Parathyroid adenoma (tissue), 2 donors: ENCODE measurements around the gene BCAT1.

Experiments
- H2AFZ ChIP-seq: fragments of 300-600 bp; sonication (generic); one replicate; pipeline ENCODE4 v1.7.0; 2017; ENCODE audit warnings: antibody characterized with exemption, mild to moderate bottlenecking
- H3K27ac ChIP-seq: fragments of 300-600 bp; sonication (generic); one replicate; pipeline ENCODE4 v1.7.0; 2017
- H3K27me3 ChIP-seq: fragments of 300-600 bp; sonication (generic); one replicate; pipeline ENCODE4 v1.7.0; 2017; ENCODE audit warnings: low read length; ENCODE audit not compliant: control insufficient read depth, insufficient read depth
- H3K36me3 ChIP-seq: fragments of 300-600 bp; sonication (generic); one replicate; pipeline ENCODE4 v1.7.0; 2017; ENCODE audit warnings: low read length; ENCODE audit not compliant: control insufficient read depth, insufficient read depth
- H3K4me1 ChIP-seq: fragments of 300-600 bp; sonication (generic); one replicate; pipeline ENCODE4 v1.7.0; 2017; ENCODE audit warnings: control low read depth
- H3K4me2 ChIP-seq: fragments of 300-600 bp; sonication (generic); one replicate; pipeline ENCODE4 v1.7.0; 2017; ENCODE audit warnings: low read length
- H3K4me3 ChIP-seq: fragments of 300-600 bp; sonication (generic); one replicate; pipeline ENCODE4 v1.7.0; 2017; ENCODE audit warnings: low read depth, low read length
- H3K79me2 ChIP-seq: fragments of 300-600 bp; sonication (generic); one replicate; pipeline ENCODE4 v1.7.0; 2017; ENCODE audit warnings: control low read depth
- H3K9ac ChIP-seq: fragments of 300-600 bp; sonication (generic); one replicate; pipeline ENCODE4 v1.7.0; 2017; ENCODE audit warnings: mild to moderate bottlenecking
- H3K9me3 ChIP-seq: fragments of 300-600 bp; sonication (generic); one replicate; pipeline ENCODE4 v1.7.0; 2017; ENCODE audit warnings: low read length; ENCODE audit not compliant: control insufficient read depth
- TF ChIP-seq, protein P1 (sequence below): fragments of 300-600 bp; sonication (generic); IDR thresholded peaks from one replicate; pipeline ENCODE4 v1.7.0; 2017; ENCODE audit warnings: antibody characterized with exemption, mild to moderate bottlenecking
- donor health status: primary hyperparathyroidism.

BCAT1 gene, protein sequence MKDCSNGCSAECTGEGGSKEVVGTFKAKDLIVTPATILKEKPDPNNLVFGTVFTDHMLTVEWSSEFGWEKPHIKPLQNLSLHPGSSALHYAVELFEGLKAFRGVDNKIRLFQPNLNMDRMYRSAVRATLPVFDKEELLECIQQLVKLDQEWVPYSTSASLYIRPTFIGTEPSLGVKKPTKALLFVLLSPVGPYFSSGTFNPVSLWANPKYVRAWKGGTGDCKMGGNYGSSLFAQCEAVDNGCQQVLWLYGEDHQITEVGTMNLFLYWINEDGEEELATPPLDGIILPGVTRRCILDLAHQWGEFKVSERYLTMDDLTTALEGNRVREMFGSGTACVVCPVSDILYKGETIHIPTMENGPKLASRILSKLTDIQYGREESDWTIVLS

GRCh38 chr12:24948757-24949722 is at the start of gene BCAT1:
BCAT1 (minus strand) TSS chr12:24949101; CDS start chr12:24948932, 169 bp downstream.
- Histone ChIP-seq H3K27me3 (peaks cover 6% of the 10 kb centered on the region), H3K79me2 (no peaks in the 10 kb centered on the region), H3K9me3 (no peaks in the 10 kb centered on the region), H3K4me3 (peak within 1 kb of the TSS; percentile 54), H3K4me2 (peak within 1 kb of the TSS; percentile 63), H3K4me1 (no peaks in the 10 kb centered on the region), H3K27ac (no peak within 1 kb of the TSS), H3K9ac (no peak within 1 kb of the TSS), H2AFZ (peak within 1 kb of the TSS; percentile 56), H3K36me3 (no peaks in the 10 kb centered on the region)
- TF ChIP-seq, protein P1, sequence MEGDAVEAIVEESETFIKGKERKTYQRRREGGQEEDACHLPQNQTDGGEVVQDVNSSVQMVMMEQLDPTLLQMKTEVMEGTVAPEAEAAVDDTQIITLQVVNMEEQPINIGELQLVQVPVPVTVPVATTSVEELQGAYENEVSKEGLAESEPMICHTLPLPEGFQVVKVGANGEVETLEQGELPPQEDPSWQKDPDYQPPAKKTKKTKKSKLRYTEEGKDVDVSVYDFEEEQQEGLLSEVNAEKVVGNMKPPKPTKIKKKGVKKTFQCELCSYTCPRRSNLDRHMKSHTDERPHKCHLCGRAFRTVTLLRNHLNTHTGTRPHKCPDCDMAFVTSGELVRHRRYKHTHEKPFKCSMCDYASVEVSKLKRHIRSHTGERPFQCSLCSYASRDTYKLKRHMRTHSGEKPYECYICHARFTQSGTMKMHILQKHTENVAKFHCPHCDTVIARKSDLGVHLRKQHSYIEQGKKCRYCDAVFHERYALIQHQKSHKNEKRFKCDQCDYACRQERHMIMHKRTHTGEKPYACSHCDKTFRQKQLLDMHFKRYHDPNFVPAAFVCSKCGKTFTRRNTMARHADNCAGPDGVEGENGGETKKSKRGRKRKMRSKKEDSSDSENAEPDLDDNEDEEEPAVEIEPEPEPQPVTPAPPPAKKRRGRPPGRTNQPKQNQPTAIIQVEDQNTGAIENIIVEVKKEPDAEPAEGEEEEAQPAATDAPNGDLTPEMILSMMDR = no peak

- H3K36me3 ChIP-seq = no peaks in the 10 kb centered on the region
- no peak overlapping the region for H3K27ac ChIP-seq
Observed at GRCh38 chr12:24997970-24998582, 49.2 kb upstream of the BCAT1 start.

GRCh38 chr12:24997496-24997895 is 48.6 kb upstream of the BCAT1 start:
- Histone ChIP-seq H3K4me3 (no peak overlapping the region), H3K27me3 (no peaks in the 10 kb centered on the region), H3K9me3 (no peaks in the 10 kb centered on the region), H3K79me2 (no peaks in the 10 kb centered on the region), H3K27ac (no peak overlapping the region), H3K9ac (no peak overlapping the region), H2AFZ (no peak overlapping the region), H3K36me3 (no peaks in the 10 kb centered on the region), H3K4me1 (no peaks in the 10 kb centered on the region), H3K4me2 (no peak overlapping the region)
- TF ChIP-seq, protein P1 = no peak

More at GRCh38 chr12:24997970-24998582, 49.2 kb upstream of the BCAT1 start:
- TF ChIP-seq, protein P1 = no peak
- Histone ChIP-seq H3K27me3 (no peaks in the 10 kb centered on the region), H3K9ac (no peak overlapping the region), H3K79me2 (no peaks in the 10 kb centered on the region), H2AFZ (peak overlapping the region; percentile 9), H3K4me2 (no peak overlapping the region), H3K4me1 (no peaks in the 10 kb centered on the region), H3K9me3 (no peaks in the 10 kb centered on the region), H3K4me3 (no peak overlapping the region)

DNA sequence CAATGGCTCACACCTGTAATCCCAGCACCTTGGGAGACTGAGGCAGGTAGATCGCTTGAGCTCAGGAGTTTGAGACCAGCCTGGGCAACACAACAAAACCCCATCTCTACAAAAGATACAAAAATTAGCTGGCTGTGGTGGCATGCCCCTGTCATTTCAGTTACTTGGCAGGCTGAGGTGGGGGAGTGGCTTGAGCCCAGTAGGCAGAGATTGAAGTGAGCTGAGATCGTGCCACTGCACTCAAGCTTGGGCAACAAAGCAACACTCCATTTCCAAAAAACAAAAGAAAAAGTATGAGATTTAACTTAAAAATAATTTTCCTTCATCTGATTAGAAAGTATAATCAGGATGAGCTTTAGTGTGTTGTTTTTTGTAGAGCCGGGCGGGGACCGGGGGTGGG is 47.9 kb upstream of the BCAT1 start:
- no peaks in the 10 kb centered on the region for H3K36me3 ChIP-seq
- no peak overlapping the region for H3K4me3 ChIP-seq
- no peaks in the 10 kb centered on the region for H3K79me2 ChIP-seq
- H3K4me2 ChIP-seq = no peak overlapping the region
- H3K9me3 ChIP-seq = no peaks in the 10 kb centered on the region
- no peak overlapping the region for H3K27ac ChIP-seq
- H3K4me1 ChIP-seq = no peaks in the 10 kb centered on the region
- TF ChIP-seq, protein P1 = no peak
- no peaks in the 10 kb centered on the region for H3K27me3 ChIP-seq
- H3K9ac ChIP-seq = no peak overlapping the region
- no peak overlapping the region for H2AFZ ChIP-seq
